HCT116 (cell line): ENCODE results near the gene CDC37L1.

Experiments used
- CTCF ChIP-seq, 3 experiments: fragments of 200-600 bp in 1 of 3; sonication (generic) in 1 of 3; IDR thresholded peaks in 2 of 3; conservative IDR thresholded peaks in 1 of 3; 2 replicates each; pipeline ENCODE4 v1.5.1; 2012 to 2017; ENCODE audit warnings: low read depth in 2 of 3, low read length in 2 of 3, antibody characterized with exemption in 1 of 3, borderline replicate concordance in 1 of 3, control low read depth in 1 of 3, mild to moderate bottlenecking in 1 of 3, mixed read lengths in 1 of 3, mixed run types in 1 of 3, moderate library complexity in 1 of 3; ENCODE audit not compliant: insufficient read depth in 1 of 3
- EGR1 ChIP-seq: IDR thresholded peaks from 2 replicates; pipeline ENCODE4 v1.6.1; 2012; ENCODE audit warnings: low read depth
- MAX ChIP-seq: IDR thresholded peaks from 2 replicates; pipeline ENCODE4 v1.6.1; 2012
- TF ChIP-seq, protein P1 (sequence below): IDR thresholded peaks from 2 replicates; pipeline ENCODE4 v1.6.1; 2012

GRCh38 chr9:4686112-4686511, 6.7 kb downstream of the CDC37L1 start:
- TF ChIP-seq, protein P1, sequence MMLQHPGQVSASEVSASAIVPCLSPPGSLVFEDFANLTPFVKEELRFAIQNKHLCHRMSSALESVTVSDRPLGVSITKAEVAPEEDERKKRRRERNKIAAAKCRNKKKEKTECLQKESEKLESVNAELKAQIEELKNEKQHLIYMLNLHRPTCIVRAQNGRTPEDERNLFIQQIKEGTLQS: no peak
- TF ChIP-seq EGR1 (no peak), CTCF (IDR thresholded peaks at IDR 0.05 in 2 of 3, conservative IDR thresholded peaks at IDR 0.05 in 1 of 3; ENCODE audit: borderline replicate concordance in 1 of 3, insufficient read depth in 1 of 3, low read depth in 2 of 3, low read length in 2 of 3) (no peak), MAX (no peak)
